Kidney epithelial cell (primary cell): ENCODE results near the gene PHLPP2. TPM values are rescaled to one million over a fixed set of nuclear protein-coding genes. Genes with fewer than 3 reads are reported as not detected.
"Not testable (repeated sequence)": the region's sequence is repeated elsewhere in the genome, so short reads cannot be mapped to it uniquely, and the experiment has no call there.

Source experiments
- DNase-seq: peaks from one replicate; pipeline ENCODE4 v3.0.0-alpha.2; 2010; ENCODE audit warnings: low read depth
- H3K27me3 ChIP-seq: 2 replicates; pipeline ENCODE4 v1.6.0; 2011; ENCODE audit warnings: low read length; ENCODE audit not compliant: control insufficient read depth, insufficient read depth
- H3K36me3 ChIP-seq: 2 replicates; pipeline ENCODE4 v1.5.1; 2011; ENCODE audit warnings: low read length; ENCODE audit not compliant: control insufficient read depth, insufficient read depth
- H3K4me3 ChIP-seq: 2 replicates; pipeline ENCODE4 v1.5.1; 2011; ENCODE audit warnings: low read depth, mild to moderate bottlenecking, control low read depth, low read length
- CTCF ChIP-seq: IDR thresholded peaks from 2 replicates; pipeline ENCODE4 v1.5.1; 2011; ENCODE audit warnings: mild to moderate bottlenecking, moderate library complexity, low read length, control low read depth, inconsistent platforms; ENCODE audit not compliant: insufficient read depth, poor library complexity, severe bottlenecking
- total RNA-seq: library from RNA; depleted of rRNA; stranded (reverse); fragments of >200 nt; gene quantifications from 2 replicates; pipeline ENCODE4 v1.2.3, GENCODE V29; 2015

Gene PHLPP2
- total RNA-seq, 1 donor from 2014 or later = 7.1 TPM

GRCh38 chr16:71610447-71610846 lies 114.1 kb downstream of the PHLPP2 start:
- no peak for TF ChIP-seq CTCF
- Histone ChIP-seq H3K27me3 (no peaks in the 10 kb centered on the region), H3K36me3 (no peaks in the 10 kb centered on the region), H3K4me3 (no peak overlapping the region)
- no peak for DNase-seq

- Histone ChIP-seq H3K36me3 (no peaks in the 10 kb centered on the region), H3K4me3 (no peak overlapping the region), H3K27me3 (no peaks in the 10 kb centered on the region)
- no peak for TF ChIP-seq CTCF
- no peak for DNase-seq
Measured at GRCh38 chr16:71609066-71609465, 115.4 kb downstream of the PHLPP2 start.

GRCh38 chr16:71600822-71601221 lies 123.7 kb downstream of the PHLPP2 start:
- no peak for TF ChIP-seq CTCF
- Histone ChIP-seq H3K36me3 (no peaks in the 10 kb centered on the region), H3K4me3 (no peak overlapping the region), H3K27me3 (no peaks in the 10 kb centered on the region)
- no peak for DNase-seq

GRCh38 chr16:71598426-71598825 lies 126.1 kb downstream of the PHLPP2 start:
- not testable (repeated sequence) for H3K27me3 ChIP-seq, DNase-seq, H3K36me3 ChIP-seq, H3K4me3 ChIP-seq

- H3K27me3 ChIP-seq, H3K4me3 ChIP-seq, H3K36me3 ChIP-seq, DNase-seq: not testable (repeated sequence)
Measured at GRCh38 chr16:71595340-71595826, 129.1 kb downstream of the PHLPP2 start.

Other genes with a start within 250 kb of the PHLPP2 start
- 3.6 and 5.1 TPM in 2 replicates for gene ZNF19, start 235.4 kb downstream of the PHLPP2 start, total RNA-seq
- gene CHST4, start 198.3 kb downstream of the PHLPP2 start, total RNA-seq = not detected in 2 replicates
- 0.07 TPM in 1 of 2 replicates, not detected in the other for gene TAT, start 147.6 kb downstream of the PHLPP2 start, total RNA-seq
- 9.7 and 15.7 TPM in 2 replicates for gene MARVELD3, start 98.5 kb downstream of the PHLPP2 start, total RNA-seq
- gene AP1G1, start 84.1 kb upstream of the PHLPP2 start, total RNA-seq = 56.0 and 57.6 TPM in 2 replicates
- gene ATXN1L, start 121.3 kb upstream of the PHLPP2 start, total RNA-seq = 25.7 and 25.9 TPM in 2 replicates
- gene ZNF821, start 159.5 kb upstream of the PHLPP2 start, total RNA-seq = 10.3 and 13.7 TPM in 2 replicates
- 222 and 224 TPM in 2 replicates for gene IST1, start 170.8 kb upstream of the PHLPP2 start, total RNA-seq